NCI-H510A treated with DMSO at 0.1 percent for 48 hours (cell line): ENCODE data around the gene CYP4X1.
"Not testable (repeated sequence)": the region's sequence is repeated elsewhere in the genome, so short reads cannot be mapped to it uniquely, and the experiment has no call there.

Experiments
- DNase-seq: peaks from one replicate; lab custom pipeline; 2025; lab: John Stamatoyannopoulos, UW

Gene CYP4X1

DNA sequence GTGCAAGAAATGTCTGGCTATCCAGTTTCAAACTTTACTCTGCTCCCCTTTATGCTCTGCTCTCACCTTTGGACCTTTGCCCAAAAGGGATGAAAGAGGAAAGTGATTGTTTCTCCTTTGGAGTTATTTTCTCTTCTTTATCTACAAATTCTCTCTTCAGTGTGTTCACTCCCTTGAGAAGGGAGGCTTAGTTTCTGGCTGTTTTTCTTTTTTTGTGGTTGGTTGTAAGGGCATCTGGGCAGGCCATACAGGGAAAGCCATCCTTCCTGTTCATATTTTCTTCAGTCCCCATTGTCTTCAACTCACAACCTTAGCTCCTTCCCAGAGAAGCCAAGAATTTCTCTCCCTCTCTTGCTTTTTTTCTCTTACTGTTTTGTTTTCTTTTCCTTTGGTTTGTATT, 46.0 kb downstream of the CYP4X1 start:
- not testable (repeated sequence) for DNase-seq

DNA sequence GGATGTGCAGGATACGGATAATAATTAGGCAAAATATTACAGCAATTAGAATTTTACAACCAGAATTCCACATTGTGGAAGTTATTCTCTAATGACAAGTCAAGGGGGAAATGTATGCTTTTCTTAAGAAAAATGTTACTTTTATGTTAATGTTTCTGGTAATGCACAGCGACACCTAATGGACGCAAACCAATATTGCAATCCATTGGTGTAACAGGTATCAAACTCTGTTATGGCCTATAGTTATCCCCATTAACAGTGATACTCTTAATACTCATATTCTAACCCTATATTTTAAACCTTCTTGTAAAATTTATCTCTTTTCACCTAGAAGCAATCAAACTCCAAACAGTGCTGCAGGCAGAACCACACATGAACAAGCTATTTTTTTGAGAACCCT, 65.9 kb downstream of the CYP4X1 start:
- peak; percentile 5 for DNase-seq

DNA sequence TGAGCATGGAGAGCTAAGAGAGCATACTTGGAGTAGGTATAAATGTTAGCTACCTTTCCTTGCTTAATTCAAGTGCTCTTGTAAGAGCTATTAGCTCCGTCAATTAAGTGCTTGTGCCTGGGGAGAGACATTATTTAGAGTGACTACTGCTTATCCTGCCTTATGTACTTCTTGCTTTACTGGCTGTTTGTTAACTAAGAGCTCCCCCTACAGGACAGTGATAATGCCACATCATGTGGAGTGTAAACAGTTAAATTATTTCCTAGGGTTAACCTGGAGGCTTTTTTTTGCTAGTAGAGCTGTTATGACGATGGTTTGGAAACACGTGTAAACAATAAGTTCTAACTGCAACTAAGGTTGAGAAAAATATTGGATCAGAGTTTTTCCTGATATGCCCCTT, 68.0 kb downstream of the CYP4X1 start:
- DNase-seq = not testable (repeated sequence)
